Dedifferentiated amniotic fluid mesenchymal stem cell (primary cell): Measurements from ENCODE around the gene TAF11.
"Not testable (repeated sequence)": the region's sequence is repeated elsewhere in the genome, so short reads cannot be mapped to it uniquely, and the experiment has no call there.

Experiments used
- DNase-seq: peaks from one replicate; pipeline ENCODE4 v3.0.0-alpha.2; 2016; ENCODE audit errors: extremely low spot score

Gene TAF11

GRCh38 chr6:34865107-34865506 is 22.7 kb downstream of the TAF11 start:
- DNase-seq, result no peak

DNA sequence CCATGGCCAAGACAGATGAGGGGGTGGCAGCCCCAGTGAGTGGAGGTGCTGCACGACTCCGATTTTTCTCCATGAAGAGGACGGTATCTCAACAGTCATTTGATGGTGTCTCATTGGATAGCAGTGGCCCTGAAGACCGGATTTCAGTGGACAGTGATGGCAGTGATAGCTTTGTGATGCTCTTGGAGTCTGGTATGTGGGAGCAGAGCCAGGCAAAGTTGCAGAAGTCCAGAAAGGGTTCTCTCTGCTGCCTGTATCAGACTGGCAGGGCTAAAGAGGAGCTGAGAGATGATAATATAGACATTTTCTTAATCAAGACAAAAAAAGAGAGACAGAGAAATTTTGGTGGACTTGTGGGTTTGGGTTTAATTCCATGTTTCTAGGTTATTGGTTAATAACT is 23.8 kb downstream of the TAF11 start:
- DNase-seq, result no peak

- DNase-seq, result no peak
Measured at GRCh38 chr6:34860776-34861175, 27.1 kb downstream of the TAF11 start.

GRCh38 chr6:34859951-34860350 is 27.9 kb downstream of the TAF11 start:
- no peak for DNase-seq

- DNase-seq, result no peak
Measured at GRCh38 chr6:34858681-34859080, 29.2 kb downstream of the TAF11 start.

DNA sequence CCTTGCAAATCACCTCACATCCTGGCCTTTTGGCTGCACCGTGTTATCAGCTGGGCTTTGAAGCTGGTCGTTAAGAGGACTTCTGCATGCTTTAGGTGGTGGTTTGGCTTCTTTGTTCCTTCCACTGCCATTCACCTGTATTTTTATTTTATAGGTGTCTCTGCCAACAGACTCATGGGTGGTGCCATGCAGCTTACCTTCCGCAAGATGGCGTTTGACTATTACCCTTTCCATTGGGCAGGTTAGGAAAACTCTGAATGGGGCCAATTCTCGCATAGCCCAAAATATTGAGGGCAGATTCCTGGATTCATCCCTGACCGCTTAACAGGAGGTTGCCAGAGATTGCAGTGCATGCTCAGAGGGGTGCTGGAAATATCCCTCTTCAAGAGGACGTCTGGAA is 32.4 kb downstream of the TAF11 start:
- no peak for DNase-seq

DNA sequence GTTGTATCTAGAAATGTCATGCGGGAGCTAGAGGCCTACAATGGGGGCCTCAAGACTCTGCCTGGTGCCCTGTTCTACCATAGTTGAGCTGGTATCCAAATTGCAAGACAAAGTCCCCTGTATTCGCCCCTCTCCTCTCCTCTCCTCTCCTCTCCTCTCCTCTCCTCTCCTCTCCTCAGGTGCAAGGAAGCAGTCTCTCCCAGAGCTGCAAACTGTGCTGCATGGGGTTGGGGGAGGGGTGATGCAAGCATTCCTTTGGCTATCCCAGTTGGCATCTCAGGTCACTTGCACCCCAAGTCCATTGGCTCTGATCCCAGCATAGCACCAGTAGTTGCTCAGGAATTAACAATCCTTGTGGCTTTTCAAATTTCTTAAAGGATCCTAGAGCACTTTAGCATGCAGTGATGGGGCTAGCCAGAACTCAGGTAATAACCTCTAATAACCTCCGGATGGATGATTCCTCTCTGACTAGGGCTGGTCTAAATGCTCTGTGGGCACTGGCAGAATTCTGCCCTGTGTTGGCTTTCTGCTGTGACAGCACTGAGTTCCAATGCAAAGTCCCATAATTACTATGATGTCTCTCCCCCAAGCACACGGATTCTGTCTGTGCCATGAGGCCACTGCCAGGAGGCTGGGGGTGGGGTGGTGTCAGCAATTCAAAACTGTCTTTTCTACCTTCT is 35.3 kb downstream of the TAF11 start:
- no peak for DNase-seq

DNA sequence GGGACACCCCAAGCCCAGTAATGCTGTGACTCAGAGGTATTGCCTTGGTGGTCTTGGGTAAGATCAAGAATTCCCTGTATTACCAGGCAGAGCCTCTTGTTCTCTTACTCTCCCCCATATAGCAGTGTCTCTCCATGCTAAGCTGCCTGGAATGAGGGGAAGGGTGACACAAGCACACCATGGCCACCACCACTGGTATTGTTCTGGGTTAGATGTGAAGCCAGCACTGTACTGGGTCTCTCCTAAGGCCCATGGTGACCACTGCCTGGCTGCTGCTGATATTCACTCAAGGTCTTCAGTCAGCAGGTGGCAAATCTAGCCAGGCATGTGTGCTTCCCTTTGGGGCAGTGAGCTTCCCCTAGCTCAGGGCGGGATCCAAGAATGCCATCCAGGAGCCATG is 36.5 kb downstream of the TAF11 start:
- no peak for DNase-seq

DNA sequence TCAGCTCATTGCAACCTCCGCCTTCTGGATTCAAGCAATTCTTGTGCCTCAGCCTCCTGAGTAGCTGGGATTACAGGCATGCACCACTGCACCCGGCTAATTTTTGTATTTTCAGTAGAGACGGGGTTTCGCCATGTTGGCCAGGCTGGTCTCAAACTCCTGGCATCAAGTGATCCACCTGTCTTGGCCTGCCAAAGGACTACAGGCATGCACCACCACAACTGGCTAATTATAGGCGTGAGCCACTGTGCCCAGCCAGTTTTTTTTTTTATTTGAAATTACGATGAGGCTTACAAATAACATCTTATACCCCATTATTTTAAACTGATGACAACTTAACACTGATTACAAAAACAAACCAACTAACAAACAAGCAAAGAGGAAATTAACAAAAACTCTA is 38.8 kb downstream of the TAF11 start:
- not testable (repeated sequence) for DNase-seq

DNA sequence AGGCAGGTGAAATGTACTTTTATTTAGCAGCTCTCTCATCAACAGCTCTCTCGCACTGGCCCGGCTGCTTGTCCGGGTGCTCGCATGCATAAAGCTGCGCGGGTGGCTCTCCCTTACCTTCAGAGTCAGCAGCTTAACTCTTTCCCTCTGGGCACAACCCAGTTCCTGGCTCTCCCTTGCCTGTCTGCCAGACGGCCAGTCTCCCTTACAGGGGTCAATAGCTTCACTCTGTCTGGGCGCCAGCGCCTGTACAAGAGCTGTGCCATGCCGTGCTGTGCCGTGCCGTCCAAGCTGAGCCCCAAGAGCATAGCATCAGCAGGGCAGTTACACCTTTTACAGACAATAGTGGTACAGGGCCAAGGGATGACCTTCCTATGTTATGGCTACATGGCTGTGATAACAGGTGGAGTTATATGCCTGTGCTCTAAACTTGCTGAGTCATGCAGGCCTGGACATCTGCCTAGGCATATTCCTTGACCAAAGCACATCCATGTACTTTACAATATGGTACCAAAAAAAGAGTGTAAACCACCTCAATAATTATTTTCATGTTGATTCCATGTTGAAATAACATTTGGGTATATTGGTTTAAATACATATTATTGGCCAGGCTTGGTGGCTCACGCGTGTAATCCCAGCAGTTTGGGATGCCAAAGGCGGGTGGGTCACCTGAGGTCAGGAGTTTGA is 48.0 kb downstream of the TAF11 start:
- DNase-seq, result no peak

- DNase-seq, result no peak
Measured at GRCh38 chr6:34837528-34837927, 50.3 kb downstream of the TAF11 start.

DNA sequence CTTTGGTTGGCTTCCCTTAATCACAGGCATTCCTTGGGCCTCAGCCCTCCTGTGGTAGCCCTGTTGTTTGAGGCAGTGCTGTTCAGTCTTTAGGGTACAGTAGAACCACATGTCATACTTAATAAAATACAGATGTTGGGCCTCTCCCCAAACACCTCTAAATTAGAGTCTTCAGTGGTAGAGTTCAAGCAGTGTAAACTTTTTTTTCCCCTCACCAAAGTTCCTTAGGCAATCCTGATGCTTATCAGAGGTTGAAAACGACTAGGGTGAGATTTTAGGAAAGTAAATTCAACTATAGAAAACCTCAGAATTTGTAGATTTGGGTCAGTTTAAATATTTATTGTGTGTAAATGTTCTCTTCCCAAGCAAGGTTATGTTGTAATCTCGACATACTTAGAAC is 51.4 kb downstream of the TAF11 start:
- DNase-seq, result no peak

GRCh38 chr6:34836008-34836407 is 51.8 kb downstream of the TAF11 start:
- no peak for DNase-seq

DNA sequence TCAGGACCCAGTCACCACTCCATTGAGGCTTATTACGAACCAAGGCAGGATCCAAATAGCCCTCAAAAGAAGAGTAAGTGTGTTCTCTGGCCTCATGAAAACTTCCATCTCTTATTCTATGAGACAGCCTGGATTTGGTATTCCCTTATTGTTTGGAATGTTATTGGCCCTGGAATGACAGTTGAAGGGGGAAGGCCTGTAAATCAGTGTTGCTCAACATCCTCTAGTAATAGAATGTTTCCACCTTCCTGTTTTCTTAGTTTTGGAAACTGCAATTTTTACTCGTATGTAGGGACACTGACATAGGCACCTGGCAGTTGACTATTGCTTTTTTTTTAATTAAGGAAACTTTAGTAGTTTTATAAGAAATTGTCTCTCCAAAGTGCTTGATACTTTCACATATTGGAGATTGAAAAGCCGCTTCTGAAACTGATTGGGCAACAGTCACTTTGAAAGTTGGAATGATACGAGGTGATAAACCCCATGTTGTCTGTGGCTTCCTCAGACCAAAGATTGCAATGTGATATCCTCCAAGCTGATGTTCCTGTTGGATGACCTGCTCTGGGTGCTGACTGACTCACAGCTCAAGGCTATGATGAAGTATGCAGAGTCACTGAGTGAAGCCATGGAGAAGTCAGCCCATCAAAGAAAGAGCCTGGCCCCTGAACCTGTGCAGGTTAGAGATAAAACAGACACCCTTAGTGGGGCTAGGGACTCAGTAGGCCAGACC is 52.9 kb downstream of the TAF11 start:
- DNase-seq, result no peak

DNA sequence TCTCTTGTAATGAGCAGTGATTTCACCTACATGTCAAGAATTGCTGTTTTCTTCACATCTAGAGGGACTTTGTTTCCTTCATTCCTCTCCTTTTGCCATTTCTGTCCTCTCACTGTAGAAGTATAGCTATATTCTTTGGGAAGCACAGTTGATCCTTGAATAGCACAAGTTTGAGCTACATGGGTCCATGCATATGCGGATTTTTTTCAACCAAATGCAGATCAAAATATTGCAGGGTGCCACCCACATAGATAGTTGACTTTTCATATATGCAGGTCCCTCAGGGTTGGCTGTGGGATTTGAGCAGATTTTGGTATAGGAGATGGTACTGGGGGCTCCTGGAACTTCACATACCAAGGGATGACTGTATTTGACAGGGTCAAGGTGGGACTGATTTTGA is 54.9 kb downstream of the TAF11 start:
- DNase-seq, result no peak

DNA sequence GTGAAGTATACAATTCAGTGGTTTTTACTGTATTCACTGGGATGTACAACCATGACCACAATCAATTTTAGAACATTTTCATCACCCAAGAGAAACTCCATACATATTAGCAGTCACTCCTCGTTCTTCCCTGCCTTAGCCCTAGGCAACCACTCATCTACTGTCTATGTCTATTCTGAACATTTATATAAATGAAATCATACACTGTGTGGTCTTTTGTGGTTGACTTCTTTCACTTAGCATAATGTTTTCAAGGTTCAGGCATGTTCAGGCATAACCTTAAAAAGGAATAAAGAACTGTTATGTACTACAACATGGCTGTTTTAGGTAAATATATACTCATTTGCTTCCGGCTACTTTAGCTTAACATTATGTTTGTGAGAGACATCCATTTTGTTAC is 58.7 kb downstream of the TAF11 start:
- DNase-seq, result no peak
